MCF 10A (cell line): ENCODE data around the gene OPTC. TPM values are rescaled to one million over a fixed set of nuclear protein-coding genes. Genes with fewer than 3 reads are reported as not detected.

Experiments used
- BruUV-seq: library from RNA; stranded (reverse); fragments of 400-500 nt; replicated peaks from 2 replicates; lab custom pipeline; 2021; lab: Mats Ljungman, UMichigan
- CTCF ChIA-PET: fragments of 300-600 bp; sonication (Branson Sonifier 250); formaldehyde crosslinking; extraction: SDS; loops from one replicate; lab custom pipeline; 2021; ENCODE audit warnings: antibody characterized with exemption, inconsistent platforms; lab: Yijun Ruan, JAX
- POLR2A ChIA-PET: fragments of 300-600, 350-650 bp; sonication (Branson Sonifier 250); formaldehyde crosslinking; extraction: SDS; loops from one replicate; lab custom pipeline; 2020; ENCODE audit warnings: antibody characterized with exemption, inconsistent platforms; lab: Yijun Ruan, JAX
- DNase-seq: peaks from one replicate; pipeline ENCODE4 v3.0.0-alpha.2; 2018; ENCODE audit not compliant: unreplicated experiment
- H3K27ac Mint-ChIP-seq: one replicate; pipeline ENCODE4 v1.8.0; 2022; ENCODE audit warnings: mild to moderate bottlenecking, low read depth, mixed read lengths; ENCODE audit not compliant: unreplicated experiment
- H3K27me3 Mint-ChIP-seq: one replicate; pipeline ENCODE4 v1.8.0; 2022; ENCODE audit warnings: mixed read lengths; ENCODE audit not compliant: insufficient read depth, unreplicated experiment
- H3K36me3 Mint-ChIP-seq: one replicate; pipeline ENCODE4 v1.8.0; 2022; ENCODE audit warnings: mild to moderate bottlenecking, moderate library complexity, mixed read lengths; ENCODE audit not compliant: insufficient read depth, unreplicated experiment
- H3K4me1 Mint-ChIP-seq: one replicate; pipeline ENCODE4 v1.8.0; 2022; ENCODE audit warnings: mixed read lengths; ENCODE audit not compliant: insufficient read depth, unreplicated experiment
- H3K4me3 Mint-ChIP-seq: one replicate; pipeline ENCODE4 v1.8.0; 2022; ENCODE audit warnings: mild to moderate bottlenecking, moderate library complexity, mixed read lengths; ENCODE audit not compliant: unreplicated experiment
- H3K9me3 Mint-ChIP-seq: one replicate; pipeline ENCODE4 v1.8.0; 2022; ENCODE audit warnings: mixed read lengths; ENCODE audit not compliant: unreplicated experiment
- CTCF ChIP-seq: fragments of 200-600 bp; IDR thresholded peaks from one replicate; pipeline ENCODE4 v1.8.0; 2022; ENCODE audit warnings: antibody characterized with exemption, mild to moderate bottlenecking; ENCODE audit not compliant: unreplicated experiment
- intact Hi-C: fragments of 100-400 bp; cut with micrococcal nuclease; formaldehyde crosslinking; loops from 2 replicates; pipeline ENCODE4 v1.14.1; 2022
- total RNA-seq: library from RNA; stranded (reverse); gene quantifications from 2 replicates; pipeline ENCODE4 v1.2.3, GENCODE V29; 2022

The OPTC gene
- total RNA-seq, 1 experiment from 2014 or later, result not detected

- Mint-ChIP-seq H3K36me3 (no peaks in the 10 kb centered on the region), H3K4me3 (no peak overlapping the region), H3K9me3 (no peaks in the 10 kb centered on the region), H3K4me1 (peaks cover 5% of the 10 kb centered on the region), H3K27me3 (no peaks in the 10 kb centered on the region), H3K27ac (no peak overlapping the region)
- BruUV-seq, result no TSS peak
- DNase-seq, result no peak
- TF ChIP-seq CTCF, result no peak
- intact Hi-C loops, result no loop called here
- POLR2A ChIA-PET, result no interaction called here
- CTCF ChIA-PET, result interaction anchor here (0.7 to 1.4 kb wide), 3 partner anchors 18 to 279 kb away, joined by 3 to 5 read pairs (median 3); no protein-coding TSS in a partner anchor
Measured at GRCh38 chr1:203551550-203551949, 57.6 kb downstream of the OPTC start.

GRCh38 chr1:203553496-203553895 lies 59.5 kb downstream of the OPTC start:
- no peaks in the 10 kb centered on the region for H3K36me3 Mint-ChIP-seq
- POLR2A ChIA-PET, result interaction anchor here (1.0 kb wide), 1 partner anchor 73 kb away, joined by 3 read pairs; the partner anchor contains the start of gene ATP2B4

GRCh38 chr1:203554071-203554470 lies 60.1 kb downstream of the OPTC start:
- DNase-seq, result no peak
- H3K4me1 Mint-ChIP-seq, result peaks cover 24% of the 10 kb centered on the region
- no peaks in the 10 kb centered on the region for H3K36me3 Mint-ChIP-seq
- no peak overlapping the region for H3K27ac Mint-ChIP-seq
- no peaks in the 10 kb centered on the region for H3K9me3 Mint-ChIP-seq
- POLR2A ChIA-PET, result interaction anchor here (1.0 kb wide), 1 partner anchor 72 kb away, joined by 3 read pairs; the partner anchor contains the start of gene ATP2B4
- no peak for TF ChIP-seq CTCF
- CTCF ChIA-PET, result no interaction called here
- no TSS peak for BruUV-seq
- intact Hi-C loops, result no loop called here
- H3K27me3 Mint-ChIP-seq, result no peaks in the 10 kb centered on the region
- no peak overlapping the region for H3K4me3 Mint-ChIP-seq

More at GRCh38 chr1:203553496-203553895, 59.5 kb downstream of the OPTC start:
- no peak for DNase-seq
- H3K4me3 Mint-ChIP-seq, result no peak overlapping the region
- intact Hi-C loops, result no loop called here
- no peaks in the 10 kb centered on the region for H3K9me3 Mint-ChIP-seq
- no TSS peak for BruUV-seq
- peaks cover 20% of the 10 kb centered on the region for H3K4me1 Mint-ChIP-seq
- no peak overlapping the region for H3K27ac Mint-ChIP-seq
- CTCF ChIA-PET, result interaction anchor here (0.6 to 1.4 kb wide), 3 partner anchors 19 to 173 kb away, joined by 3 read pairs; no protein-coding TSS in a partner anchor
- TF ChIP-seq CTCF, result no peak
- H3K27me3 Mint-ChIP-seq, result no peaks in the 10 kb centered on the region

- no peak for DNase-seq
- ChIA-PET CTCF (interaction anchor here (0.5 to 1.5 kb wide), 5 partner anchors 15 to 67 kb away, joined by 3 to 8 read pairs (median 4); no protein-coding TSS in a partner anchor), POLR2A (interaction anchor here (0.7 to 1.3 kb wide), 4 partner anchors 19 to 95 kb away, joined by 3 to 4 read pairs (median 3); no protein-coding TSS in a partner anchor)
- Mint-ChIP-seq H3K4me1 (peaks cover 27% of the 10 kb centered on the region), H3K27ac (no peak overlapping the region), H3K9me3 (no peaks in the 10 kb centered on the region), H3K27me3 (no peaks in the 10 kb centered on the region), H3K36me3 (no peaks in the 10 kb centered on the region), H3K4me3 (no peak overlapping the region)
- intact Hi-C loops, result loop anchor here (5.0 kb wide), 1 partner anchor 107 kb away; no protein-coding TSS in a partner anchor
- no peak for TF ChIP-seq CTCF
- BruUV-seq, result no TSS peak
Measured at GRCh38 chr1:203555076-203555475, 61.1 kb downstream of the OPTC start.
